ENCODE results near the gene NFATC1.

GRCh38 chr18:79566771-79567431 lies 171.2 kb downstream of the NFATC1 start:
- TF ChIP-seq CTCF (IDR thresholded peaks at IDR 0.05; ENCODE audit: borderline replicate concordance, extremely low read depth, low read length, poor library complexity, severe bottlenecking) (no peak), EZH2 (IDR thresholded peaks at IDR 0.05; ENCODE audit: borderline replicate concordance, low read depth, low read length, severe bottlenecking) (no peak)

Data from DND-41 (cell line).